Measurements from ENCODE around the gene NCOA3. TPM values are rescaled to one million over a fixed set of nuclear protein-coding genes. Genes with fewer than 3 reads are reported as not detected.

Gene NCOA3
- total RNA-seq, 1 donor from 2014 or later = 23.8 TPM

DNA sequence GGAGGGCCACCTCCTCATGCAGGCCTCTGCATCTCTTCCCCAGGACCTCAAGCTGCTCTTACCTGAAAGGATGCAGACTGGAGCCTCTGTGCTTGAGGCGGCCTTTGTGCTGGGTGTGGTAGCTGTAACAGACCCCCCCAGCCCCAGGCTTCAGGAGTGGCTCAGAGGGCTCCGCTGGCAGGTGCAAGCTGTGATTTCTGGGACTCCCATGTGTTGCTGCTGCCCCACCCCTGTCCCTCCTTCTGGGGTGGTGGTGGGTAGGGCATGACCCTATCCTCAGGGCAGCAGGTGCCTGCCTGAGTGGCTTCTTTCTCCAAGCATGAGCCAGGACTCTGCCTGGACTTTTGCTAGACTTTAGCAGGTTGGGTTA lies 162.4 kb downstream of the NCOA3 start:
- H3K4me1 ChIP-seq = peaks cover 31% of the 10 kb centered on the region
- intact Hi-C loops (cut with micrococcal nuclease) = no loop called here
- H3K36me3 ChIP-seq = peaks cover 23% of the 10 kb centered on the region
- no peaks in the 10 kb centered on the region for H3K27me3 ChIP-seq (ENCODE audit: low read depth)
- no peak overlapping the region for H3K4me3 ChIP-seq
- peak overlapping the region; percentile 20 for H3K27ac ChIP-seq (replicated peaks)
- no peaks in the 10 kb centered on the region for H3K9me3 ChIP-seq (replicated peaks)
- DNase-seq = no peak
- TF ChIP-seq, protein P1, sequence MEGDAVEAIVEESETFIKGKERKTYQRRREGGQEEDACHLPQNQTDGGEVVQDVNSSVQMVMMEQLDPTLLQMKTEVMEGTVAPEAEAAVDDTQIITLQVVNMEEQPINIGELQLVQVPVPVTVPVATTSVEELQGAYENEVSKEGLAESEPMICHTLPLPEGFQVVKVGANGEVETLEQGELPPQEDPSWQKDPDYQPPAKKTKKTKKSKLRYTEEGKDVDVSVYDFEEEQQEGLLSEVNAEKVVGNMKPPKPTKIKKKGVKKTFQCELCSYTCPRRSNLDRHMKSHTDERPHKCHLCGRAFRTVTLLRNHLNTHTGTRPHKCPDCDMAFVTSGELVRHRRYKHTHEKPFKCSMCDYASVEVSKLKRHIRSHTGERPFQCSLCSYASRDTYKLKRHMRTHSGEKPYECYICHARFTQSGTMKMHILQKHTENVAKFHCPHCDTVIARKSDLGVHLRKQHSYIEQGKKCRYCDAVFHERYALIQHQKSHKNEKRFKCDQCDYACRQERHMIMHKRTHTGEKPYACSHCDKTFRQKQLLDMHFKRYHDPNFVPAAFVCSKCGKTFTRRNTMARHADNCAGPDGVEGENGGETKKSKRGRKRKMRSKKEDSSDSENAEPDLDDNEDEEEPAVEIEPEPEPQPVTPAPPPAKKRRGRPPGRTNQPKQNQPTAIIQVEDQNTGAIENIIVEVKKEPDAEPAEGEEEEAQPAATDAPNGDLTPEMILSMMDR (IDR thresholded peaks at IDR 0.05; ENCODE audit: borderline replicate concordance) = peak; percentile 14

DNA sequence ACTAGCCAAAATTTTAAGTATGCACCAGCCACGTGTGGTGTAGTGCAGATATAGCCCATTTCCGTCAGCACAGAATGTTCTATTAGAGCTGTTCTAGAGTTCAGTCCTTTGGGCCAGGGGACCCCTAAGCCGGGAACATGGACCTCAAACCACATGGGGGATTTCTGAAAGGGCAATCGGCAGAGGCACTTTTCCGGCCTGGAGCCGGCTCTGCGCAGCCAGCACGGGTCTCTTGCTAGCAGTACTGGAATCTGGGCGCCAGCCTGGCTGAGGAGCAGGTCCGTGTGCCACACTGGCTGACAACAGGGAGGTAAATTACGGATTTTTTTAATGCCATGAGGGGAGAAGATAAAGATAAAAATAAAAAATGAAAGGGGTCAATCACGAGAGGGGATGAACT lies 163.1 kb downstream of the NCOA3 start:
- TF ChIP-seq, protein P1 (IDR thresholded peaks at IDR 0.05; ENCODE audit: borderline replicate concordance) = no peak
- H3K27me3 ChIP-seq (ENCODE audit: low read depth) = no peaks in the 10 kb centered on the region
- DNase-seq = no peak
- intact Hi-C loops (cut with micrococcal nuclease) = no loop called here
- H3K27ac ChIP-seq (replicated peaks) = no peak overlapping the region
- peaks cover 31% of the 10 kb centered on the region for H3K4me1 ChIP-seq
- no peaks in the 10 kb centered on the region for H3K9me3 ChIP-seq (replicated peaks)
- H3K4me3 ChIP-seq = no peak overlapping the region
- H3K36me3 ChIP-seq = peaks cover 23% of the 10 kb centered on the region

DNA sequence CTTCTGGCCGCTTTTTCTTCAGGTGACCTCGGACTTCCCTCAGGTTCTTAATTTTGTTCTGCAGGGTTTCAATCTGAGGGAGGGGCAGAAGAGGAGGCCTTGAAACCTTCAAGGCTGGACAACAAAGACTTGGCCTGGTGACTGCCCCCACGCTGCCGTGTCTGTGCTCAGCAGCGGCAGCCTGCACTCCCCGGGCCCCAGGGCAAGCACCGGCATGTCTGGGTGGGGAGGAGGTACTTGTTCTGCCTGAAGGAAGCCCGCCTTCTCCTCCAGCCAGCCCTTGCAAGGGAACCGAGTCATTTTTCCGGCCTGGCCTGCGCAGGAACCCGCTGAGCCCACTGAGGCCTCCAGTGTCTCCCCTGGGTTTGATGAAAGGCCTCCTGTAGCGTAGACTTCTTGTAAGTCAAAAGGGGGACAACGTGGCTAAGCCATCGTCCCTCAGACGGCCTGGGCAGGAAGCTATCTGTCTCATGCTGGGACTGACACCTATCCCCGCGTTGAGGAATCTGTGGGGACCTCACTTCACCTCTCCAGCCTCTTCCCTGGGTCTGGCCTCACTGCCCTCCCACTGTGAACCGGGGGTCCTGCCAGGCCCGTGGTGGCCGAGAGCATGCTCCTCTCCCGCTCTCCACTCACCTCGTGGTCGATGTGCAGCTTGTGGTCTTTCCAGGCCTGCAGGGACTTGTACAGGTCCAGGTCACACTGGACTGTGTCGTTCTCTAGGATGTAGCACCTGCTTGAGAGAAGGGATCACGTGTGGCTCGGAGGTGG lies 163.7 kb downstream of the NCOA3 start:
- H3K9me3 ChIP-seq (replicated peaks) = no peaks in the 10 kb centered on the region
- no peak for DNase-seq
- H3K27me3 ChIP-seq (ENCODE audit: low read depth) = no peaks in the 10 kb centered on the region
- TF ChIP-seq, protein P1 (IDR thresholded peaks at IDR 0.05; ENCODE audit: borderline replicate concordance) = no peak
- intact Hi-C loops (cut with micrococcal nuclease) = no loop called here
- peaks cover 23% of the 10 kb centered on the region for H3K36me3 ChIP-seq
- H3K27ac ChIP-seq (replicated peaks) = no peak overlapping the region
- H3K4me3 ChIP-seq = no peak overlapping the region
- H3K4me1 ChIP-seq = peaks cover 24% of the 10 kb centered on the region

DNA sequence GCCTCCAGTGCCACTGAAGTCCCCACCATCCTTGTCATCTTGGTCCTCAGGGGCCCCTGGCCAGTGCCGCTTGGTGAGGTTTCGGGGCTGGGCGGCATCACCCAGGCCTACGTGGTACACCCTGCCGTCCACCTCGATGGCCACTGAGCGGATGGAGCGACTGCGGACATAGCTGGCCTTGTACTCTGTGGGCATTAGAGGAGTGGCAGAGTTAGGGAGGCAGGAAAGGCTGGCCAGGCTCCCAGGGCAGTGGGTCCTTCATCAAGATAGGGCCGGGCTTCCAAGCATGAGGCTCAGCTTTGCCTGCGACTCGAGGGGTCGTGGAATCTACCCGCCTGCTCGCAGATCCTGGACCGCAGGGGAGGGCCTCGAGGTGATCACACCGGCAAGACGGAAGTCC lies 164.6 kb downstream of the NCOA3 start:
- Histone ChIP-seq H3K36me3 (peaks cover 19% of the 10 kb centered on the region), H3K4me3 (no peak overlapping the region), H3K27me3 (ENCODE audit: low read depth) (no peaks in the 10 kb centered on the region), H3K9me3 (replicated peaks) (no peaks in the 10 kb centered on the region), H3K4me1 (peaks cover 17% of the 10 kb centered on the region), H3K27ac (replicated peaks) (no peak overlapping the region)
- DNase-seq = no peak
- intact Hi-C loops (cut with micrococcal nuclease) = no loop called here
- TF ChIP-seq, protein P1 (IDR thresholded peaks at IDR 0.05; ENCODE audit: borderline replicate concordance) = no peak

DNA sequence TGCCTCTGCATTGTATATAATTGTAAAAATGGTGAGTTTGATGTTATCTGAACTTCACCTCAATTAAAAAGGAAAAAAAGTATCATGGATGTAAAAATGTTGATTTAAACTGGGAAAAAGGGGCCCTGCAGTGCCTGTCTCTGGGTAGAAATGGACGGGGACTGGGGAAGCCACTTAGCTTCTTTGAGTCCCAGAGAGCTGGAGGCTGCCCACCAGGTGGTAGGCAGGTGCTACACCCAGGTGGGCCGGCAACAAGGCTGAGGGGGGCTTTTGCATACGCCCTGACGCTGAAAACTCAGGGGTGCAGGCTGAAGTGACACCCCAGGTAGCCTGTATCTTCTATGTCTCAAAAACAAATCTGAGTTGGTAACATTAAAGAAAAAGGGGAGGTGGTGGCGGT lies 165.4 kb downstream of the NCOA3 start:
- intact Hi-C loops (cut with micrococcal nuclease) = no loop called here
- Histone ChIP-seq H3K27me3 (ENCODE audit: low read depth) (no peaks in the 10 kb centered on the region), H3K27ac (replicated peaks) (no peak overlapping the region), H3K9me3 (replicated peaks) (no peaks in the 10 kb centered on the region), H3K36me3 (peaks cover 18% of the 10 kb centered on the region), H3K4me3 (no peak overlapping the region), H3K4me1 (peaks cover 17% of the 10 kb centered on the region)
- DNase-seq = no peak
- TF ChIP-seq, protein P1 (IDR thresholded peaks at IDR 0.05; ENCODE audit: borderline replicate concordance) = no peak

Data from left ventricle myocardium inferior (tissue), 1 donor.